Fibroblast of skin of abdomen (primary cell): ENCODE results near the gene THSD4.

Source experiments
- DNase-seq: peaks from one replicate; pipeline ENCODE4 v3.0.0-alpha.2; 2013

THSD4 gene

GRCh38 chr15:71098920-71099319 is 16.4 kb upstream of the THSD4 start:
- no peak for DNase-seq

GRCh38 chr15:71103102-71103676 is 12.1 kb upstream of the THSD4 start:
- peak; percentile 62 for DNase-seq

- DNase-seq, result no peak
Observed at GRCh38 chr15:71104636-71105035, 10.6 kb upstream of the THSD4 start.

- DNase-seq, result no peak
Observed at GRCh38 chr15:71105444-71105843, 9.8 kb upstream of the THSD4 start.

GRCh38 chr15:71106802-71107500 is 8.3 kb upstream of the THSD4 start:
- no peak for DNase-seq

- DNase-seq, result no peak
Observed at GRCh38 chr15:71107501-71107815, 7.8 kb upstream of the THSD4 start.

- DNase-seq, result peak; percentile 84
Observed at GRCh38 chr15:71109130-71109529, 6.1 kb upstream of the THSD4 start.

GRCh38 chr15:71109905-71110304 is 5.4 kb upstream of the THSD4 start:
- no peak for DNase-seq

- DNase-seq, result no peak
Observed at GRCh38 chr15:71110405-71111180, 4.7 kb upstream of the THSD4 start.

- DNase-seq, result no peak
Observed at GRCh38 chr15:71111181-71111565, 4.1 kb upstream of the THSD4 start.

GRCh38 chr15:71111950-71112349 is 3.3 kb upstream of the THSD4 start:
- DNase-seq, result no peak

GRCh38 chr15:71112429-71112828 is 2.8 kb upstream of the THSD4 start:
- DNase-seq, result peak; percentile 46

- DNase-seq, result no peak
Observed at GRCh38 chr15:71114066-71114680, 1.1 kb upstream of the THSD4 start.

GRCh38 chr15:71115567-71116351 is 488 bp downstream of the THSD4 start:
- DNase-seq, result peak; percentile 50

GRCh38 chr15:71116366-71116765 is 1.1 kb downstream of the THSD4 start:
- peak; percentile 44 for DNase-seq

- DNase-seq, result no peak
Observed at GRCh38 chr15:71116942-71117341, 1.7 kb downstream of the THSD4 start.

- DNase-seq, result no peak
Observed at GRCh38 chr15:71117714-71118305, 2.5 kb downstream of the THSD4 start.

- DNase-seq, result no peak
Observed at GRCh38 chr15:71118345-71118744, 3.1 kb downstream of the THSD4 start.

GRCh38 chr15:71118881-71119632 is 3.8 kb downstream of the THSD4 start:
- no peak for DNase-seq

GRCh38 chr15:71120428-71120944 is 5.2 kb downstream of the THSD4 start:
- DNase-seq, result no peak

- DNase-seq, result no peak
Observed at GRCh38 chr15:71121442-71121841, 6.2 kb downstream of the THSD4 start.
